GM21723 (cell line): ENCODE results near the gene L3MBTL3.

ENCODE experiments used
- ATAC-seq: cut with Tn5 transposase; IDR thresholded peaks from one replicate; pipeline ENCODE4 v1.9.1; 2021; ENCODE audit warnings: mild to moderate bottlenecking, moderate library complexity; ENCODE audit not compliant: unreplicated experiment

L3MBTL3 gene

DNA sequence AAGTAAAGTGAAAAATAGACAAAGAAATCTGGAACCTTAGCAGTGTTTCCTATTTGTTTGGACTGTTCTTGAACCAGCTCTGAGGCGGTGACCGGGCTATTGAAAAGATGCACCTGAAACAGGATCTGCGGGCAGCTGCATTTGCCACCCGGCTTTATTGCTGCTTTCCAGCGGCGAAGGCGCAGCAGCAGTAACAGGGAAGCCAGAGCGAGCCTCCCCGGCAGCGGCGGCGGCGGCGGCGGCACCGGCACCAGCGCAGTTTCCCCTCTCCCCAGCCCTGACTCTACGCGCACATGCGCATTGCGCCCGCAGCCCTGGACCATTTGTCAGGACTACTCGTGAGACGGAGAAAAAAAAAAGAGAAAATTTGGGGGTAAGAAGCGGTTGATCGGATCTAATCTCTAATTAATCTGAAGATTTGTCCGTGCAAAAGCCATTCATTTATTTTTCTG, at the start of gene L3MBTL3:
Gene L3MBTL3, plus strand, starts transcription at position 290 of the 452 bp plus-strand sequence. CDS start 24,119 bp downstream, outside the sequence.
- peak; percentile 76 for ATAC-seq

DNA sequence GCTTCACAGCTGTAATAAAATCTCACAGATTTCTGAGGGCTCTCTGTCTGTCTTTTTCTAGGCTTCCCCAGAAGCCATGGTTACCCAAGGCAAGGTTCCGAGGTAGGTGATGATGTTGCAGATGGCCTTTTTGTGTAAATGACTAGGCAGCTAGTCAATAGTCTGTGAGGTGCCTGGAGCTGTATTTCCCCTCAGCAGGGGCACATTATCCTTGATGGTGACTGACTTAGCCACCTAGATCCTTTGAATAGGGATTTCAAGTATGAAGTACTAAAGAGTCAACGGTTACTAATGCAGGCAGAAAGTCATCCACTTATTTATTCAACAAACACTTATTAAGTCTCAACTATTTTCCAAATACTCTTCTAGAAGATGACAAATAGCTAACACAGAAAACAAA, 49.3 kb upstream of the L3MBTL3 start:
- no peak for ATAC-seq

DNA sequence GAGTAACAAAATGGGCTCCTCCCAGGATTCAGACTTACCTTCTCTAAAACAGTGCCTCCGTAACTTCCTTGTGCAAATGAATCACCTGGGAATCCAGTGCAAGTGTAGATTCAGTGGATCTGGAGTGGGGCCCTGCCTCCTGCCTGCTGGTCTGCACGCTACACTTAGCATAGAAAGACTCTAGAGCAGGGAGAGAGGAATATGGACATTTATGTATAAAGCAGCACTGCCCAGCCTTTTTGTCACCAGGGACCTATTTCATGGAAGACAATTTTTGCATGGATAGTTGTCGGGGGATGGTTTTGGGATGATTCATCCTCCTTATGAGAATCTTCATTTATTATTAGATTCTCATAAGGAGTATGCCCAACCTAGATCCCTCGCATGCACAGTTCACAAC, 42.3 kb upstream of the L3MBTL3 start:
- ATAC-seq, result no peak

DNA sequence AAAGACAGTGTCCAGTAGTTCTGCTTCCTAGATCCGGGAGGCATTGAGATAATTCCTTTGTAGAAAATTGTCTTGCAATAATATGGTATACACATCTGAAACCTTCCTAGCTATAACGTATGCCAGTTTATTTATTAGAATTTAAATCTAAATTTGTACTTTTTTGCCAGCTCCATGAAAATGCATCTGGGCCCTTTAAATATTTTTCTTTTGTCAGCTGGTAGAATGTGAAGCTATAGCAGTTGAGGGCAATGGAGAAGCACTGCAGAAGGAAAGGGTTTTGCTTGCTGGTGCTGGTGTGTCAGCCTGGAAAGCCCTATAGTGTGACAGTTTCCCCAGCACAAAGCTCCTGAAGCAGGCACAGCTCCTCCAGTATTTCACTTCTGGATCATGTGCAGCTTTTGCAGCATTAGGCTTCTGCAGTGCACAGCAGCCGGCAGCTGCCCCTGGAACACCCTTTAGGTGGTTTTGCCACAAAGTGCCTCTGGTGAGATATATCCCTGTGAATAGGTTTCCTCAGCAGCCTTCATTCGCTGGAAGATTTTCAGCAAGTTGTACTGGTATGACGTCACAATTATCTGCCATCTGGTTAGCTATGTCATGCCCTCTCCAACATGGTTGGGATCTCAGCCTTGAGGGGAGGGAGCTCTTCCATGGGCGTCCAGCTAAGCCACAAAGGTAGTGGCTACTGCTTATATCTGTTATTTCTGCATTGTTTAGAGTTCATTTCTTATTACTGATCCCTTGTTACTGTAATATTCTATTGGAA, 40.0 kb upstream of the L3MBTL3 start:
- no peak for ATAC-seq

DNA sequence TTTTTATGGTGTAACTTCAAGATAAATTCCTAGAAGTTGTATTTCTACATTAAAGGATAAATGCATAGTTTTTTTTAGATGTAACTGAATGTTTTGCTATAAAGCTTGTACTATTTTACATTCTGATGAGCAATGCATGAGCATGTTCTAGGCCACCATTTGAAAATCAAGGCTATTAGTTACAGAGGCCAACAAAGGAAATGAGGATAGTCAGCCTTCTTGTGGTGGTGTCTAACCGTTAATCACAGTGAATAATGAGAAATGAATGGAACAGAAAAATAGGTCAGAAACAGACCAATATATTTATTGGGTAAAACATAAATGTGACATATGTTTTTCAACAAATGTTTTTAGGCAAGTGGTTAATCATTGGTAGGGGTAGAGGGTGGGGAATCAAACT, 37.6 kb upstream of the L3MBTL3 start:
- no peak for ATAC-seq

DNA sequence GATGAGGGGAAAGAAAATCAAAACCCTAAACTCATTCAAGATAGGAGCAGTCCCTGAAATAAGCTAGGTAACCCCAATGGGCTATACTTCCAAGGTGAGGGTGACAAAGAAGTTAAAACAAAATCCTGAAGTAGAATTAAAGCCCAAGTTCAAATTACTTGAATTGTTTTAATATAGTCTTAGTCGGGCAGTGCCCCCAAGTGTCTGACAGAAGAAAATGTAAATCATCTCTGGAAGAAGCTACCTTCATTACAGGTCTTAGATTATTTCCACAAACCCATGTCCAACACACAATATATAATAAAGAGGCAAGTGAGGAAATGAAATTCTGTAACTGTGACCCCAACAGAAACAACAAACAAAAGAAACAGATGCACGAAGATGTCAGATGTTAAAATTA, 36.8 kb upstream of the L3MBTL3 start:
- no peak for ATAC-seq

DNA sequence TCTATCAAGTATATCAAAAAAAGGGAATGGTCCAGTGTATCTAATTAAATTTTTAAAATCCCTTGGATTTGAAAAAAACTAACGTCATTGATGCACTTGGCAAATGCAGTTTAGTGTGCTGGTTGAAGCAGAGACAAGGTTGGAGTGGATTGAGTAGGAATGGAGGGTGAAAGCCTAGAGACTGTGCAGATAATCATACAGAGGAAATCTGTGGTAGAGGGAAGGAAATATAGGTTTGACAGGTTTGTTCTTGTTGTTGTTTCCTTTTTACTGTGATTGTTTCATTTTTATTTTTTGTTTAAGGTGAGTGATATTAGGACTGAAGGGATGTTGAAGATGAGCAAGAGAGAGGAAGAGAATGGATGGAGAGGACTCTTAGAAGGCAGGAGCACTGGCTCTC, 29.0 kb upstream of the L3MBTL3 start:
- no peak for ATAC-seq

DNA sequence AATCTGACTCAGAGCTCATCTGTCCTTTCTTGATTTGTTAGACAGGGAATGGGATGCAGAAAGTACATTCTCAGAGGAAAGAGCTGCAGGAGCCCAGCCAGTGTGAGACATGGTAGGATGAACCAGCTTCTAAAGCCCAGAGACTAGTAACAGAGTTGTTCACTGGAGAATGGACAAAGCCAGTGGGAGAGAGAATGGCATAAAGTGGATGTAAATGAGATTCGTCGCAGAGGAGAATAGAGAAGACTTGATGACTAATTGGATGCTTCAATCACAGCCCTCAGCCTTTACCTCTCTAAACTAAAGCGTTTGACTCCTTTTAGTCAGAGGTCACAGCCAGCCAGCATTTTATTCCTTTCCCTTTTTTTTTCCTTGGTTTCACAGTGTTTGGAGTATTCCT, 25.5 kb upstream of the L3MBTL3 start:
- ATAC-seq, result no peak

DNA sequence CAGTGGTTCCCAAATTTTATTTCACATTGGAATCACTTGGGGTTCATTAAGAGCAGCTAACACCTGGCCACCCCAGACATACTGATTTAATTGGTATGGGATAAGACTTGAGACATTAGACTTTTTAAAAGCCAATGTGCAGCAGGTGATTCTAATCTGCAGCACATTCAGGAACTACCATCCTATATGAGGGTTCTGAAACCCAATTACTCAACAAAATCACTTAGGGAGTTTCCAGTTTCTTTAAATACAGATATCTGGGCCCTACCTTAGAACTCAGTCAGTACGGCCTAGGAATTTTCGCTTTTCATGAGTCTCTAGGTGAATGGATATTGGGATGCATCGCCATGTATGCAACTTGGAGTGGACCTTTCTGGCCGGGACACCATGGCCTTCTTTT, 24.0 kb upstream of the L3MBTL3 start:
- no peak for ATAC-seq

DNA sequence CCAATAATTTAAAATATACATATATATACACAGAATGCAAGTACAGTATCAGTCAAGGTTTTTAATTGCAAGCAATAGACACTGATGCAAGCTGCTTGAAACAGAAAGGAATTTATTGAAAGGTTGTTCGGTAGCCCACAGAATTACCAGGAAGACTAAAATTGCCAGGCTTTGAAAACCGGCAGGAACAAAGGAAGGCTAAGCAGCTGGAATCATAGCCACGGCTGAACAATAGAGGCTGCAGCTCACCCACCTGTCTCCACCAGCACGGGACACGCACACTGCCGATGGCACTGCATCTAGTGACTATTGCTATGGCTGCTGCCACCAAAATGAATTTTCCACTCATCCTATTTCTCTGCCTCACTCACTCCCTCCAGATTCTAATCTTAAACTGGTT, 22.0 kb upstream of the L3MBTL3 start:
- ATAC-seq, result no peak

DNA sequence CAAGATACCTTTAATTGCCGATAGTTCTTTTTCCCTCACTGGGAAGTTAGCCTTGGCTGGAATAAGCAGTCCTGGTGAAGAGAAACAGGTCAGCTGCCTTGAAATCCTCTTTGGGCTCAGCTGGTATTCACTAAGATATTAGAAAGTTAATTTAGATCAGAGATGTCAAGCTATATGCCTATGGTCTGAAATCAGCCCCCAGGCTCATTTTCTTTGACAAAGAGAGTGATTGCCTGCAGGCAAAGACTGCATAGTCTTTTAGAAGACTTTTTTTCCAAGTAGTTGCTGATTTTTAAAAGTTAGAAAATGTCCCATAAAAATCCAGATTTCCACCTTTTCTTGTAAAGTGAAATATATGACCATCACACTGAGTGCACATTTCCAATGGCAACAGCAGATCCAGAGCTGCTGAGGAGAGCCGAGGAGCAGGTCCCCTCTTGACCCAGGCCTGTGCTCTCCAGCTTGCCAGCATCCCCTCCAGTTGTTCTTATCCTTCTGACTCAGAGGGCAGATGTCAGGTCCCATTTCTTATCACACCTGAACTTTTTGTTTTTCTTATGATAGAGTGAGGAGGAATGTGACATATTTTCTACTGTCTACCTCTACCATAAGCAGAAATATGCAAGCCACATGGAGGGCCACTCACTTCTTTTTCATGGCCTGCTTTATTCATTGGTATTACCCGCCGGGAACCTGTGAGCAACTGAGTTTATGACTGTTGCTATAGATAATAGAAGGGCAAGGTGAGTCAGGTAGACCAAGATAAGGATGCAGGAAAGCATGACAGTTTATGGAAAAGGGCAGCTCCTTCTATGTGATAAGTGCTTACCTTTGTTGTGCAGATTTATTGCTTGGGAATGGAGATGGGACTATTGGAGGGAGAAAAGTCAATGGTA, 17.6 kb upstream of the L3MBTL3 start:
- ATAC-seq, result no peak

DNA sequence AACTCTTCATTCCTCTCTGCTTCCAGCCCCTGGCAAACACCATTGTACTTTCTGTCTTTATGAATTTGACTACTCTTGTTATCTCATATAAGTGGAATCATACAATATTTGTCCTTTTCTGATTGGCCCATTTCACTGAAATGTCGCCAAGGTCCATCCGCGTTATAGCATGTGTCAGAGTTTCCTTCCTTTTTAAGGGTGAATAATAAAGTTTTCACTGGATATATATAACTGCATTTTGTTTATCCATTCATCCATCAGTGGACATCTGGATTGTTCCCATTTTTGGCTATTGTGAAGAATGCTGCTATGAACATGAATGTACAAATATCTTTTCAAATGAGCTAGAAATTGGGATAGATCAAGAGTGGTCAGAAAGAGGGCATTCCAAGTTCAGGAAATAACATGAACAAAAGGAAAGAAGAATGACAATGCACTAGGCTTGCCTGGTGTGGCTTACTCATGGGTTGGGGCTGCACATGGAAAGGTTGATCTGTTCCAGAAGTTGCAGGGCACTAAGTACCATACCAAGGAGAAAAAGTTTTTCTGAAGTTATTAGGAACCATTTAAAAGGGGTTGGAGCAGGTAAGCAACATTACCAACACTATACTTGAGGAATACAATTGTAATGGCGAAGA, 10.0 kb upstream of the L3MBTL3 start:
- no peak for ATAC-seq

DNA sequence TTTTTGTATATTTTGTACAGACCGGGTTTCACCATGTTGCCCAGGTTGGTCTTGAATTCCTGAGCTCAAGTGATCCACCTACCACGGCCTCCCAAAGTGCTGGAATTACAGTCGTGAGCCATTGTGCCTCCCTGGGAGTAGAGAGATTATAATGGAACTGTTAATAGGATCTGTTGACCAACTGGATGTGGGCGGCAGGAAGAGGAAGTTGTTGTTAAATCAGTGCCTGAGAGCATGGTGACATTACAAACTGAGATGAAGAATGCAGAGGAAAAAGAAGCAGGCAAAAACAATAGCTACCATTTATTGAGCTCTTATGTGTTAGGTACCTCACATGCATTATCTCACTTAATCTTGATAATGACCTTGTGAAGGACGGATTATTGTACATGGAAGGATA, 9.2 kb upstream of the L3MBTL3 start:
- ATAC-seq, result no peak

DNA sequence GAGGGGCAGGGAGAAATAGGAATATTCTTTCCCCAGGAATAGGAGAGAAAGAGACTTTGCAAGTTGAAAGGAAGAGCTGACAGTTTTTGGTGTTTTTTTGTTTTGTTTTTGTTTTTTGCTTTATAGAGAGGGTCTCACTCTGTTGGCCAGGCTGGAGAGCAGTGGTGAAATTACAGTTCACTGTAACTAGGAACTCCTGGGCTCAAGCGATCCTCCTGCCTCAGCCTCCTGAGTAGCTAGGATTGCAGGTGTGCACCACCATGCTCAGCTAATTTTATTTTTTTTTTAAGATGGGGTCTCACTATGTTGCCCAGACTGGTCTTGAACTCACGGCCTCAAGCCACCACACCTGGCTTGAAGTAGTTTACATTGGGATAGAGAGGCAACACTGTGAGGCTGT, 8.0 kb upstream of the L3MBTL3 start:
- ATAC-seq, result no peak

DNA sequence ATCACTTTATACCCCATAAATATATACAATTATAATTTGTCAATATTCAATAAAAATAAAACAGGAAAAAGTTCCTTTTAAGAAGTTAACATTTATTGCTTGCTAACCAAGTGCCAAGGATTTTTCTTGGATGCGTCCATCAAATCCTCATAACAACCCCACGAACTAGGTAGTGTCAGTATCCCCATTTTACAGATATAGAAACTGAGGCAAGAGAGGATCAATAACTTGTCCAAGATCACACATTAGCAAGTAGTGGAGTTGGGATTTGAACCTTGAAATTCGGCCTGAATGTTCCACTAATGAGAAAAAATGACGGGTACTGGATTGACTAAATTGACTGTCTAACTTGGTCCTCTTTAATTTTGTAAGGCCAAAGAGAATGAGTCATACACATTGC, 5.7 kb upstream of the L3MBTL3 start:
- no peak for ATAC-seq

DNA sequence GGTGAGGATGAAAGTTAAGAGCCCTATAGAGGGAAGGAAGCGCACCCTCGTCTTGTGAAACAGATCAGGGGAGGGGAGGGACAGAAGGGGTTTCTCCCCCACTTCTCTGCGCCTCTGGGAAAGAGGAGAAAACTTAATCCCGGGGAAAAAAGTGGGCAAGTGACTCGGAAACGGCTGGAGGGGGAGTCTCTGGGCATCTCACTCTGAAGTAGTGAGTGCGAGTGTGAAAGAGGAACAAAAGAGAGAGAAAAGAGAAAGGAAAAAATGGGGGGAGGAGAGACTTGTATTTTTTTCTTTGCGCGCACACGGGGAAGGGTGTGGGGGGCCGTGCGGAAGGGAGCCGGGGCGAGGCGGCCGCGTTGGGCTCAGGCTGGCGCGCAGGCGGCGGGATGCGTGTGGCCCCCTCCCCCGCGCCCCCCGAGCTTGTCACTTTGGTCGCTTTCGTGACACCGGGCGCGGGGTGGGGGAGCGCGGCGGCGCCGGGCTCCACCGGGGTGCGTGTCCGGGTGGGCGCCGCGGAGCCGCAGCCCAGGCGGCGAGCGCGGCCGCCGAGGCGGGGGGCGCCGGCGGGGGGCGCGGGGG, 454 bp downstream of the L3MBTL3 start:
- peak; percentile 36 for ATAC-seq

DNA sequence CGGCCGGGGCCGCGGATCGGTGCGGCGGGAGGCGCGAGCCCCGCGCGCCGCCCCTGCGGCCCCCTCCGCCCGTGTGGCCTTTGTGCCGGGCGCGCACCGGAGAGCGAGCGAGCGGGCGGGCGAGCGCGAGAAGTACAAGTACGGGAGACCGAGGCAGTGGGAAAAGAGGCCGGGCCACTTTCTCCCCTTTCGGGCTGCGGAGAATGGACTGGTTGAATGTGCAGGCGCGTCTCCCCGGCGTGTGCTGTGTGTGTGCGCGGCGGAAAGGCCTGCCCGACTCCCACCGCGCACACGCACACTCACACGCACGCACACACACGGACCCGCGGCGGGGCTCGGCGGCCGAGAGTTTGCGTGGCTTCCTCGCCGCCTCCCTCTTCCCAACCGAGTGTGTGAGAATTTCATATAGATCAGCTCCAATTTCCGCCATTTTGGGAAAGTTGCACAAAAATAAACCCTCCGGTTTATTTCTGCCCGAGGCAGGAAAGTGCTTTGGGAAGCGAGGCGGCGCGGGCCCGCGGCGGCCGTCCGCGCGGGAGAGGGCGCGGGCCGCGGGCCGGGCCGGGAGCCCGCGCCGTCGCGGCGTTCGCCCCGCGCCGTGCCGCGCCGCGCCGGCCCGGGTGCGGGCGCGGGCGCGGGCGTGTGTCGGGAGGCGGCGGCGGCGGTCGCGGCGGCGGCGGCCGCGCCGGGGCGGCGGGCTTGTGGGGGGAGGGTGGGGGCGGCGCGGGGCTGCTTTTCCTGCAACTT, 1.1 kb downstream of the L3MBTL3 start:
- ATAC-seq, result peak; percentile 21

DNA sequence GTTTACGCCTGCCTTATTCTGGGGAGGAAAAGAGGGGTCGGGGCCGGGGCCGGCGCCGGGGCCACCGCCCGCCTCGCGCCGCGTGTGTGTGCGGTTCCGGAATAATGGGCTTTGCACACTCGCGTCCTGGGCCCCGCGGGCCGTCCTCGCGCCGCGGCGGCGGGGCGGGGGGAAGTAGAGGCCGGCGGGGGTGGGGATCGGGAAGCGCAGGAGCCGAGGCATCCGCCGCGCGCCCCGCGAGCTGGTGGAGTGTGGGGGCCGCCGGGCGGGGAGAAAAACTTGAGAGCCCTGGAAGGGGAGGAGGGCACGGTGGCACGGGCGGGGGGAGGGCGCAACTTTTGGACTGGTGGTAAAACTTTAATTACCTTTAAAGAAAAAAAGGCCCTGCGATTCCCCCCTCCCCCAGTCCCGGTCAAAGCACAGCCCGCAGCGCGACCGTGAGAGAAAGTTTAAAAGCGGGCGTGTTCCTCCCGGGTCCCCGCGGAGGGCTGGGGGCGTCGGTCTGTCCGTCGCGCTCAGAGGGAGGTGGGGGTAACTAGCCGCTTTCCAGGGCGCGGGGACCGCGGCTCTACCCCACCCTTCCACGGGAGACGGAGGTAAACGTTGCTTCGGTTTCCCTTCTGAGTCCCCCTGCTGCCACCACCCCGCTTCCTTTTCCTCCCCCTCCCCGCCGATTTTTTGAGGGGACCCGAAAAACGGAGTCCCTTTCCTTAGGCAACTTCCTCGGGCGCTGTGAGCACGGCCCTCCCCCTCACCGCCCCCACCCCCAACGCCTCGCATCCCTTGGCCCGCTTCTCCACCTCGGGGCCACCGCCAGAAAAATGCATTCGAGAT, 1.9 kb downstream of the L3MBTL3 start:
- ATAC-seq, result no peak

DNA sequence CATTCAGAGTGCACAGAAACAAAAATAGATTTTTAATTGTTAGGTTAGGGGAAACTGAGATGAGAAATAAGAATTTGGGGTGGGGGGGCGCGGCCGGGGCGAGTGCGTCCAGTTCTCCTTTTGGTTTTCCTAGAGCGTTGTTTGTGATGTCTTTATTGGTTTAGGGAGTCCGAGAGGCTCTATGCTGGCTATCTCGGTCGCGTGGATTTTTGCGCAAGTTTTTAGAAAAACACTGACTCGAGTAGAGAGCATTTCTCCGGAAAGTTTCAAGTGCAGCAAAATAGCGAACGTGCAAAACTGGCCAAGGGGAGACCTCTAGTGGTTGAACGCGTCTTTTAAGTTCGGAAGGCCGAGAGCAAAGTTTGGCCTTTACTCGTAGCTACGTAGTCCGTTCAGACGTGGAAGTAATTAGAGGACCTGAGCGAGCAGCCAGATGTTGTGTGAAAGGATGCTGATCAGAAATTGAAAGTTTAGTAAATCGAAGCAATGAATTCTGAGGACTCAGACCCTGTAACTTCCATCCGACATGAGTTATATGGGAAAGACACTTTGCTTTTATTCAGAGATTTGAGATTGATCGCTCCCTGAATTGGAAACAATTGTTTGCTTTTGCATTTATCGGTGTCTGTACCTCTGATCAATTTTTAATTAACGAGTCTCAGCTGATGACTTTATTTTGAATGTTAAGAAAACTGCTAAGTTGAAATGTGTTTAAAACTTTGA, 2.7 kb downstream of the L3MBTL3 start:
- peak; percentile 66 for ATAC-seq
